ENCODE measurements around the gene PPP2R2B.

GRCh38 chr5:146761811-146762210, 116.7 kb downstream of the PPP2R2B start:
- TF ChIP-seq CTCF (conservative IDR thresholded peaks at IDR 0.05 in 1 of 2, IDR thresholded peaks at IDR 0.05 in 1 of 2; ENCODE audit: low read depth in 1 of 2, low read length in 2 of 2): no peak
- TF ChIP-seq EZH2 (IDR thresholded peaks at IDR 0.05; ENCODE audit: low read length, missing control alignments): no peak

Data from fibroblast of lung (primary cell).